ENCODE results near the gene PLD2.

PLD2 gene

DNA sequence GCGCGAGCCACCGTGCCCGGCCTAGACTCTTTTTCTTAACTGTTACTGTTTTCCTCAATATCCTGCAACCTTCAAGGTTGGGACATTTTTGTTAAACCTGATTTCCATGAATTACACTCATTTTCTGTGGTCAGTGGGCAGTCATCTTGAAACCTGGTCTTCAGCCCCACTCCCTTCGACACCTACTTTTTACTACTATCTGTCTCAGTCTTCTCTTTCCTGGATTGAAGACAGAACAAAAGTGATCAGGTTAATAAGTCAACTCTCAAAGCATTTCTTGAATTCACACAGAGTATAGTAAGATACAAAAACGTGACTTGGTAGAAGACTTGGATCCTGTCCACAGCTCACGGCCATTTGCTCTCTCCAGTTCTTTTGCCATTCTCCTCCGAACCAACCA is 32.3 kb downstream of the PLD2 start:
- no peaks in the 10 kb centered on the region for H3K27me3 Mint-ChIP-seq (ENCODE audit: low read depth, poor library complexity)
- H3K36me3 Mint-ChIP-seq (ENCODE audit: low read depth) = peaks cover 10% of the 10 kb centered on the region
- DNase-seq = no peak
- no peak overlapping the region for H3K4me3 Mint-ChIP-seq
- peak overlapping the region; percentile 39 for H3K27ac Mint-ChIP-seq
- no peak for TF ChIP-seq CTCF (IDR thresholded peaks at IDR 0.05)
- peaks cover 60% of the 10 kb centered on the region for H3K4me1 Mint-ChIP-seq
- no peaks in the 10 kb centered on the region for H3K9me3 Mint-ChIP-seq

- peaks cover 20% of the 10 kb centered on the region for H3K36me3 Mint-ChIP-seq (ENCODE audit: low read depth)
- no peak for TF ChIP-seq CTCF (IDR thresholded peaks at IDR 0.05)
Observed at GRCh38 chr17:4839965-4840892, 33.3 kb downstream of the PLD2 start.

DNA sequence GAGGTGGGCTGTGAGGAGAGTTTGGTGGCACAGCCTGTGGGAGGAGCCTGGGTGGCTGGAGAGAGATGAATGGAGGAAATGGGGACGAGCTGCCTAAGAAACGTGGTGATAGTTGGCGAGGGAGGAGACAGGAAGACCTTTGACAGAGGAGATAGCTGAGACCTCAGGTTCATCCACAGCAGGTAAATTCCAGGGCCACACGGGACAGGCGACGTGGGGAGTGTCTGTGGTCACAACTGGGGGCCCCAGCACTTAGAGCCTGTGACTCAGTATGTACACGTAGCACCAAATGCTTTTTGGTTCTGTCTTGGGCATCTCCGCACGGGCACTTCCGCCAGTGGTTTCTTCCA is 33.9 kb downstream of the PLD2 start:
- Mint-ChIP-seq H3K27me3 (ENCODE audit: low read depth, poor library complexity) (peaks cover 4% of the 10 kb centered on the region), H3K9me3 (no peaks in the 10 kb centered on the region), H3K4me1 (peaks cover 47% of the 10 kb centered on the region), H3K4me3 (no peak overlapping the region), H3K27ac (no peak overlapping the region), H3K36me3 (ENCODE audit: low read depth) (peaks cover 23% of the 10 kb centered on the region)
- TF ChIP-seq CTCF (IDR thresholded peaks at IDR 0.05) = no peak
- no peak for DNase-seq

More at GRCh38 chr17:4839965-4840892, 33.3 kb downstream of the PLD2 start:
- Mint-ChIP-seq H3K4me1 (peaks cover 51% of the 10 kb centered on the region), H3K4me3 (no peak overlapping the region), H3K9me3 (no peaks in the 10 kb centered on the region), H3K27me3 (ENCODE audit: low read depth, poor library complexity) (peaks cover 4% of the 10 kb centered on the region), H3K27ac (peak overlapping the region; percentile 0)
- no peak for DNase-seq

GRCh38 chr17:4842376-4842775 is 35.4 kb downstream of the PLD2 start:
- no peak for DNase-seq
- Mint-ChIP-seq H3K4me3 (no peak overlapping the region), H3K27me3 (ENCODE audit: low read depth, poor library complexity) (peaks cover 4% of the 10 kb centered on the region), H3K36me3 (ENCODE audit: low read depth) (peaks cover 23% of the 10 kb centered on the region), H3K27ac (peak overlapping the region; percentile 45), H3K9me3 (no peaks in the 10 kb centered on the region), H3K4me1 (peaks cover 45% of the 10 kb centered on the region)
- TF ChIP-seq CTCF (IDR thresholded peaks at IDR 0.05) = no peak

DNA sequence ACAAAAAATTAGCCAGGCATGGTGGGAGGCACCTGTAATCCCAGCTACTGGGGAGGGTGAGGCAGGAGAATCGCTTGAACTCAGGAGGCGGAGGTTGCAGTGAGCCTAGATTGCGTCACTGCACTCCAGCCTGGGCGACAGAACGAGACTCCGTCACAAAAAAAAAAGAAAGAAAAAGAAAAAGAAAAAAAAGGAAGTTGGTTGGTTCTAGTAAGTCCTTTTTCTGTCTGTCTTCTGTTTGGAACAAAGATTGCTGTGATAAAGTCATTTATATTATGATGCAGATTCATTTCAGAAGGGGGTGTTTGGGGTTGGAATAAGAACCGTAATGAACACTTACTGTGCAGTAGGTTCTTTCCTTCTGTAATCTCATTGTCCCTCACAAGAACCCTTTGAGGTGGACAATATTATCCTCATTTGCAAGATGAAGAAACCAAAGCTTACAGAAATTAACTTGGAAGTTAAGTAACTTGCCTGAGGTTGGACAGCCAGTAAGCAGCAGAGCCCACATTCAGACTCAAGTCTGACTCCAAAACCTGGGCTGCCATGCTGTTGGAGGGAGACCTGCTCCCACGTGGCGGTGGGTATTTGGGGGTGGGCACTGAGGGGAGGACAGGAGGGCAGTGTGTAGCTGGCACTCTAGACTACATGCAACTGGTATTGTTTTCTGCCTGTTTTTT is 36.5 kb downstream of the PLD2 start:
- Mint-ChIP-seq H3K36me3 (ENCODE audit: low read depth) (peaks cover 23% of the 10 kb centered on the region), H3K27ac (no peak overlapping the region)

More for the DNA sequence above, 36.5 kb downstream of the PLD2 start:
- peaks cover 42% of the 10 kb centered on the region for H3K4me1 Mint-ChIP-seq
- no peaks in the 10 kb centered on the region for H3K9me3 Mint-ChIP-seq
- H3K27me3 Mint-ChIP-seq (ENCODE audit: low read depth, poor library complexity) = peaks cover 4% of the 10 kb centered on the region
- TF ChIP-seq CTCF (IDR thresholded peaks at IDR 0.05) = no peak
- H3K4me3 Mint-ChIP-seq = no peak overlapping the region
- DNase-seq = no peak

Measured in nephron progenitor cell (in vitro differentiated cells).